PC-3 (cell line): ENCODE data around the gene LHX5. TPM values are rescaled to one million over a fixed set of nuclear protein-coding genes. Genes with fewer than 3 reads are reported as not detected.

Source experiments
- ATAC-seq: fragments of 200-7000 bp; cut with Tn5 transposase; 2 replicates; pipeline ENCODE4 v1.9.1; 2020; ENCODE audit warnings: mild to moderate bottlenecking, moderate library complexity
- BruUV-seq: library from RNA; stranded (reverse); fragments of 400-500 nt; replicated peaks from 2 replicates; lab custom pipeline; 2021; lab: Mats Ljungman, UMichigan
- CTCF ChIA-PET: fragments of 300-600 bp; sonication (Branson Sonifier 250); formaldehyde crosslinking; loops from one replicate; lab custom pipeline; 2022; ENCODE audit warnings: antibody characterized with exemption; lab: Charles Lee
- POLR2A ChIA-PET: fragments of 300-600 bp; sonication (Branson Sonifier 250); formaldehyde crosslinking; loops from one replicate; lab custom pipeline; 2022; ENCODE audit warnings: antibody characterized with exemption; ENCODE audit not compliant: unreplicated experiment; lab: Charles Lee
- DNase-seq: peaks from one replicate; pipeline ENCODE4 v3.0.0-alpha.2; 2015
- H2AFZ ChIP-seq: fragments of 300-600 bp; sonication (generic); 2 replicates; pipeline ENCODE4 v1.6.0; 2016; ENCODE audit warnings: antibody characterized with exemption, low read length
- H3F3A ChIP-seq: fragments of 300-600 bp; sonication (generic); one replicate; pipeline ENCODE4 v1.6.0; 2017; ENCODE audit warnings: antibody characterized with exemption, low read length, control low read depth, mild to moderate bottlenecking; ENCODE audit not compliant: unreplicated experiment
- H3K27ac ChIP-seq: fragments of 300-600 bp; sonication (generic); 2 replicates; pipeline ENCODE4 v1.5.1; 2016; ENCODE audit warnings: mild to moderate bottlenecking, low read length
- H3K27me3 ChIP-seq: fragments of 300-600 bp; sonication (generic); 2 replicates; pipeline ENCODE4 v1.6.1; 2016; ENCODE audit warnings: low read length, mixed read lengths
- H3K36me3 ChIP-seq: fragments of 300-600 bp; sonication (generic); 2 replicates; pipeline ENCODE4 v1.6.1; 2016; ENCODE audit warnings: low read depth, mixed run types, low read length, mixed read lengths
- H3K4me1 ChIP-seq: fragments of 300-600 bp; sonication (generic); 2 replicates; pipeline ENCODE4 v1.5.1; 2016; ENCODE audit warnings: low read length; ENCODE audit not compliant: insufficient read depth
- H3K4me2 ChIP-seq: fragments of 300-600 bp; sonication (generic); 2 replicates; pipeline ENCODE4 v1.6.0; 2016; ENCODE audit warnings: low read length
- H3K4me3 ChIP-seq: fragments of 300-600 bp; sonication (generic); 2 replicates; pipeline ENCODE4 v1.5.1; 2016; ENCODE audit warnings: mild to moderate bottlenecking, low read length, mixed read lengths
- H3K79me2 ChIP-seq: fragments of 300-600 bp; sonication (generic); 2 replicates; pipeline ENCODE4 v1.6.1; 2017; ENCODE audit warnings: low read length, mixed read lengths
- H3K9ac ChIP-seq: fragments of 300-600 bp; sonication (generic); 2 replicates; pipeline ENCODE4 v1.6.0; 2016; ENCODE audit warnings: mild to moderate bottlenecking, low read length
- H3K9me2 ChIP-seq: fragments of 300-600 bp; sonication (generic); replicated peaks from 2 replicates; pipeline ENCODE4 v1.6.1; 2016; ENCODE audit warnings: mixed run types, low read length, mixed read lengths
- H3K9me3 ChIP-seq: fragments of 300-600 bp; sonication (generic); 2 replicates; pipeline ENCODE4 v1.6.1; 2016; ENCODE audit warnings: low read length, mixed read lengths
- H4K20me1 ChIP-seq: fragments of 300-600 bp; sonication (generic); 2 replicates; pipeline ENCODE4 v1.6.1; 2016; ENCODE audit warnings: low read length, mixed read lengths
- EZH2 ChIP-seq: fragments of 300-600 bp; sonication (generic); IDR thresholded peaks from one replicate; pipeline ENCODE4 v1.6.1; 2017; ENCODE audit warnings: antibody characterized with exemption, mild to moderate bottlenecking, low read length; ENCODE audit not compliant: unreplicated experiment
- EZH2phosphoT487 ChIP-seq: fragments of 300-600 bp; sonication (generic); IDR thresholded peaks from 2 replicates; pipeline ENCODE4 v1.6.1; 2018; ENCODE audit warnings: mild to moderate bottlenecking, antibody characterized with exemption, low read length, borderline replicate concordance
- intact Hi-C: fragments of 100-400 bp; cut with micrococcal nuclease; formaldehyde crosslinking; loops from 2 replicates; pipeline ENCODE4 v1.9.0; 2023
- total RNA-seq: library from RNA; depleted of rRNA; stranded (reverse); fragments of >200 nt; gene quantifications from 2 replicates; pipeline ENCODE4 v1.2.3, GENCODE V29; 2014
- TF ChIP-seq, protein P1 (sequence below): fragments of 300-600 bp; sonication (generic); conservative IDR thresholded peaks from 2 replicates; pipeline ENCODE4 v1.5.1; 2017; ENCODE audit warnings: antibody characterized with exemption, low read depth, mild to moderate bottlenecking, low read length

Gene LHX5
- total RNA-seq, 1 experiment from 2014 or later, result 0.26 TPM

DNA sequence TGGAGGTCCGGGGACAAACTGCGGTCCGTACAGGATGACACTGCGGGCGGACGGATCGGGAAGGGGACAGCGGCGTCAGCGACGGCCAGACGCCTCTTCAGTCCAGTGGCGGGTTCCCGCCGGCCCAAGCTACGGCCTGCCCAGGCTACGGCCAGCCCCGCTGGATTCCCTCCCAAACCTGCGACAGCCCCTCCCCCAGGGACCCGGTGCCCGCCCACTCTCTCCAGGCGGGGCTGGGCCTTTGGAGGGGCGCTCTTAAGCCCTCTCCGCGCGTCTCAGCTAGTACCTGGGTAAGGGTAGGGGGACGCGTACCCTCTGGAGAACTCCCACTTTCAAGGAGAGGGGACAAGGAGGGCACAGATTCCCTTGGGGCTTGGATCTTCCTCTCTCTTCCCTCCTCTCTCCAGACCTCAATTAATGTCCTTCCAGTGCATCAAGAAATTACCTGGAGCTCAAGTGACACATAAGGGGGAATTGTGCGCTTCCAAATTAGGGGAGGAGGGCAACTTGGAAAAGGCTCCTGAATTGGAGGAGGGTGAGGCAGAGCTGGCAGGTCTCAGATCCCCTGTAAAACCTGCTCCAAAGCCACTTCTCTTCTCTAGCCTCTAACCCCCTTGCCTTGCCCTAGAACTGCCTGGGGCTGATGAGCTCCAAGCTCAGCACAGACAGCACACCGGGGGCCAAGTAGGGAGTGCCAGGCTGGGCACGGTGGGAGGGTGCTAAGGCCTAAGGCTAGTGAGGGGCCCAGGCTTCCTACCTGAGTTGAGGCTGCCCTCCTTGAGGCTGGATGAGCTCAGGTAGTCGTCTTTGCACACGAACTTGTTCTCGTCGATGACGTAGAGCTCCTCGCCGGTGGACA lies 3.1 kb downstream of the LHX5 start:
- Histone ChIP-seq H3F3A (no peaks in the 10 kb centered on the region), H3K4me3 (peak overlapping the region; percentile 65), H3K4me1 (peaks cover 8% of the 10 kb centered on the region; the same call in 1 of the 2 replicates), H4K20me1 (no peaks in the 10 kb centered on the region), H3K79me2 (no peaks in the 10 kb centered on the region), H3K9me2 (no peaks in the 10 kb centered on the region), H3K36me3 (no peaks in the 10 kb centered on the region), H2AFZ (peak overlapping the region; percentile 63), H3K27ac (no peak overlapping the region), H3K9me3 (no peaks in the 10 kb centered on the region), H3K27me3 (peaks cover 100% of the 10 kb centered on the region), H3K9ac (no peak overlapping the region), H3K4me2 (peak overlapping the region; percentile 86)
- TF ChIP-seq, protein P1, sequence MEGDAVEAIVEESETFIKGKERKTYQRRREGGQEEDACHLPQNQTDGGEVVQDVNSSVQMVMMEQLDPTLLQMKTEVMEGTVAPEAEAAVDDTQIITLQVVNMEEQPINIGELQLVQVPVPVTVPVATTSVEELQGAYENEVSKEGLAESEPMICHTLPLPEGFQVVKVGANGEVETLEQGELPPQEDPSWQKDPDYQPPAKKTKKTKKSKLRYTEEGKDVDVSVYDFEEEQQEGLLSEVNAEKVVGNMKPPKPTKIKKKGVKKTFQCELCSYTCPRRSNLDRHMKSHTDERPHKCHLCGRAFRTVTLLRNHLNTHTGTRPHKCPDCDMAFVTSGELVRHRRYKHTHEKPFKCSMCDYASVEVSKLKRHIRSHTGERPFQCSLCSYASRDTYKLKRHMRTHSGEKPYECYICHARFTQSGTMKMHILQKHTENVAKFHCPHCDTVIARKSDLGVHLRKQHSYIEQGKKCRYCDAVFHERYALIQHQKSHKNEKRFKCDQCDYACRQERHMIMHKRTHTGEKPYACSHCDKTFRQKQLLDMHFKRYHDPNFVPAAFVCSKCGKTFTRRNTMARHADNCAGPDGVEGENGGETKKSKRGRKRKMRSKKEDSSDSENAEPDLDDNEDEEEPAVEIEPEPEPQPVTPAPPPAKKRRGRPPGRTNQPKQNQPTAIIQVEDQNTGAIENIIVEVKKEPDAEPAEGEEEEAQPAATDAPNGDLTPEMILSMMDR, result no peak
- TF ChIP-seq EZH2phosphoT487, result no peak
- TF ChIP-seq EZH2, result no peak
- CTCF ChIA-PET, result no interaction called here
- no peak for ATAC-seq
- BruUV-seq, result no TSS peak
- no peak for DNase-seq
- POLR2A ChIA-PET, result no interaction called here
- intact Hi-C loops, result loop anchor here (10.0 kb wide), 1 partner anchor 316 kb away; no protein-coding TSS in a partner anchor

- peak overlapping the region; percentile 63 for H2AFZ ChIP-seq
- CTCF ChIA-PET, result no interaction called here
- 0 out of 2 replicates have a peak overlapping the region, but pooled peaks have one; percentile 23 for H3K9ac ChIP-seq
- no TSS peak for BruUV-seq
- intact Hi-C loops, result loop anchor here (10.0 kb wide), 1 partner anchor 317 kb away; no protein-coding TSS in a partner anchor
- no peaks in the 10 kb centered on the region for H4K20me1 ChIP-seq
- no peaks in the 10 kb centered on the region for H3K9me2 ChIP-seq
- no peak overlapping the region for H3K27ac ChIP-seq
- peaks cover 8% of the 10 kb centered on the region; the same call in 1 of the 2 replicates for H3K4me1 ChIP-seq
- H3K79me2 ChIP-seq, result no peaks in the 10 kb centered on the region
- DNase-seq (peak; percentile 37), ATAC-seq (no peak)
- peaks cover 100% of the 10 kb centered on the region for H3K27me3 ChIP-seq
- no peaks in the 10 kb centered on the region for H3K36me3 ChIP-seq
- peak; percentile 70; the same call in 1 of the 2 replicates for TF ChIP-seq EZH2phosphoT487
- TF ChIP-seq EZH2, result peak; percentile 85
- TF ChIP-seq, protein P1, result no peak
- H3K4me3 ChIP-seq, result peak overlapping the region; percentile 65
- peak overlapping the region; percentile 86 for H3K4me2 ChIP-seq
- H3K9me3 ChIP-seq, result no peaks in the 10 kb centered on the region
- POLR2A ChIA-PET, result no interaction called here
- no peaks in the 10 kb centered on the region for H3F3A ChIP-seq
Observed at GRCh38 chr12:113467502-113468364, 3.9 kb downstream of the LHX5 start.
